GM21619 (cell line): ENCODE measurements around the gene HTRA3.

ENCODE experiments used
- ATAC-seq: cut with Tn5 transposase; IDR thresholded peaks from one replicate; pipeline ENCODE4 v1.9.1; 2021; ENCODE audit not compliant: unreplicated experiment

Gene HTRA3

GRCh38 chr4:8290701-8290970, 21.1 kb downstream of the HTRA3 start:
- ATAC-seq: no peak

GRCh38 chr4:8291036-8291682, 21.6 kb downstream of the HTRA3 start:
- no peak for ATAC-seq

DNA sequence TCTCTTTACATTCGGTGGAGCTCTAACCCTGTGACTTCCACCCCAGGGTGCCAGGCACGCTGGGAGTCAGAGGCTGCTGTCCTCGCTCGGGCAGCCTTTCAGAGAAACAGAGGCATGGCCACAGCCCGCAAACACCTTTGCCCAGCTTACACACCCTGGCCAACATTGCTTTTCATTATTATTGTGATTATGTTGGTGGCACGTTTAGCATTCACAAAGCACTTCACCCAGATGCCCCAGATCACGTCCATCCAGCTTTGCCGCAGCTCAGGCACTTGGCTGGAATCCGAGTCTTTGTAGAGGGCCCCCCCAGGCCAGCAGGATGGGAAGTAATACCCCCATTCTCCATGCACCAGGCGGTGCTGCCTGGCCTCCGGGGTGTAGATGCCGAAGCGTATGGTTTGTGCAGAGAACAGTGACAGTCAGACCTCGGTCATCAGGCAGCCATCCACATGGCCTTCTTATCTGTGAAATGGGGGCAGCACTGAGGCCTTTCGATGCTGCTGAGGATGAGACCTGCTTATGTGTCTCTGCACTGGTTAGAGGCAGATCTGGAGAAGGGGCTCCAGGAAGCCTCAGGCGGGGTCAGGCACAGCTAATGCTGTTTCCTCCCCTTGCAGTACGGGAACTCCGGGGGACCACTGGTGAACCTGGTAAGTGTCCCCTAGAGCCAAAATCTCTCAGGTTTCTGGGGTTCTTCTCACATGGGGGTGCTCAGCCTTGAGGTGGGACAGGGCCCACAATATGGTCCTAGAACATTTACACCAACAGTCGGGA, 22.3 kb downstream of the HTRA3 start:
- ATAC-seq: no peak

DNA sequence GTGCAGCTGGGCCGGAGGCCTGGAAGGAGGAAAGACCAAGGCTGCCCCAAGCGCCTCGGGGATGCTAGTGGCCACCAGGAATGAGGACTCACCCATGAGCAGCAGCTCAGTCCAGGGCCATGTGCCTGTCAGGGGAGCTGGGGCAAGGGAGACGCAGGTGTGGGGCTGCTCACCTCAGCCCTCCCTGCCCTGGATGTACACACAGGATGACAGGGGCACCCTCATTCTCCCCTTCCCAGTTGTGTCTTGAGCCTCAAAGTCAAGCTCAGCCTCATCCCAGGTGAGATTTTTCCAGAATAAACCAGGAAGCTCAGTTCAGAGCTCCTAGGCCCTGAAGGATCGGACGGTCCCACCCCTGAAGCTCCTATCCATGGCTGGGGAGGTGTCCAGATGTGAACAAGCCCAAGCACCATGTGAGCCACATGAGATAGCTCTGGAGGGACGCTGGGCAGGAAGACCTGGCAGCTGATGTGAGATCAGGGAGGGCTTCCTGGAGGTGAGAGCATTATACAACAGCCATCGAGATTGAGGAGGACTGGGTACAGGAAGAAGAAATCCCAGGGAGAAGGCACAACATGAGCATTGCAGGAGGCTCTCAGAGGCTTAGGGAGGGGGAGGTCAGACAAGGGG, 23.0 kb downstream of the HTRA3 start:
- ATAC-seq: no peak

GRCh38 chr4:8293131-8293975, 23.8 kb downstream of the HTRA3 start:
- no peak for ATAC-seq

GRCh38 chr4:8294036-8294435, 24.5 kb downstream of the HTRA3 start:
- ATAC-seq: no peak

DNA sequence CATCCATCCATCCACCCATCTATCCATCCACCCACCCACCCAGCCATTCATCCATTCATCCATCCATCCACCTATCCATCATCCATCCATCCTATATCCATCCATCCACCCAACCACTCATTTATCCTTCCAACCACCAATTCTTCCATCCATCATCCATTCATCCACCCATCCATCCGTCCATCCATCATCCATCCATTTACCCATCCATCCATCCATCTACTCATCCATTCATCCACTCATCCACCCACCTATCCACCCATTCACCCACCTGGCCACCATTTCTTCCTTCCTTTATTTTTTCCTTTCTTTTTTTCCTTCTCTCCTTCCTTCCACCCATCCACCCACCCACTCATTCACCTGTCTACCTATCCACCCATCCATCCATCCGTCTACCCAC, 25.2 kb downstream of the HTRA3 start:
- ATAC-seq: no peak

GRCh38 chr4:8295471-8295870, 25.9 kb downstream of the HTRA3 start:
- no peak for ATAC-seq

- ATAC-seq: no peak
These were observed 26.9 kb downstream of the HTRA3 start for GRCh38 chr4:8296491-8296890.

DNA sequence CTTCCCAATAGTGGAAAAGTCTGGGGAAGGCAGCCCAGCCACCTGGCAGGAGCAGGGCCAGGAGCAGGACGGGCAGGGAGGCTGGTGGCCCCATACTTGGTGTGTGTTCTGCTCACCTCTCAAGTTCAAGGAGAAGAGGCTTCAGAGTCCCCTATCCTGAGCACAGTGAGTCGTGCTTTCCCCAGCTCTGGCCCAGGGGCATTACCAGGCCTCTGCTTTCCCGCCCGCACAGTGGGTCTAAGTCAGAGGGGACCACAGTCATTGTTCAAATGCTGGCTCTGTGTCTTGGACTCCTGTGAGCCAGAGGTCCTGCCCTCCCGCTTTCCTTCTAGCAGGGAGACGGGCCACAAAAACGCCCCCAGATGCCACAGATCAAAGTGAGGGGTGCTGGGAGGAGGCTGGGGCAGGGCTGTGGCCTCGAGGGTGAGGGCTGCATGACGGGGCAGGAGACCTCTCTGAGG, 27.6 kb downstream of the HTRA3 start:
- no peak for ATAC-seq

DNA sequence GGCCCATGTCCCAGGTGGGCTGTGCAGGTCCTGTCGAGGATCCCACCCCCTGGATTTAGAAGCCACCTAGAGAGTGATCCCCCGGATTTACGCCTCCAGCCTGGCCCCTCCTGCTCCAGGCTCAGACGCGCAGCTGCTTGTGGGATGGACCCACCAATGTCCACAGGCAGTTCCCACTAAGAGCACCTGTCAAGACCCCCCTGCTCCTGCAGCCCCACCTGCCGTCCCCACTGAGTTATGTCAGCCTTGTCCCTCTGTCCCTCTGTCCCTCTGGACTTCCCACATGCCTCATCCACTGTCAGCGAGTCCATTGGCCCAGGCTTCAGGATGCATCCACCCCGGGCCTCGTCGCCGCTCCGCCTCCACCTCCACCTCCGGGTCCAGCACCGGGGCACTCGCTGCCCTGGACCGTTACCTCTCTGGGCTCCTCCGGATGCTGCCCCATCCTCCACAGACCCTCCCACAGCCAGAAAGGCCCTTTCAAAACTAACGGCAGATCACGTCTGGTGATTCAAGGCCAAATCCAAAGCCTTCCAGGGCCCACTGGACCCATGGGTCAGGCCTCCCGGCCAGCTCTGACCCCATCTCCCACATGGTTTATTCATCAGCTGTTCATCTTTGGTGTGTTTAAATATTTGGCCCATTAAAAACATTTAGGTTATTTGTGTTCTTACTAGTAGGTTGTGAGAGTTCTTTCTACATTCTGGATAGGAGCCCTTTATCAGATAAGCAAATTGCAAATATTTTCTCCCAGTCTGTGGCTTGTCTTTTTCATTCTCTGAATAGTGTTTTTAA, 28.3 kb downstream of the HTRA3 start:
- no peak for ATAC-seq

DNA sequence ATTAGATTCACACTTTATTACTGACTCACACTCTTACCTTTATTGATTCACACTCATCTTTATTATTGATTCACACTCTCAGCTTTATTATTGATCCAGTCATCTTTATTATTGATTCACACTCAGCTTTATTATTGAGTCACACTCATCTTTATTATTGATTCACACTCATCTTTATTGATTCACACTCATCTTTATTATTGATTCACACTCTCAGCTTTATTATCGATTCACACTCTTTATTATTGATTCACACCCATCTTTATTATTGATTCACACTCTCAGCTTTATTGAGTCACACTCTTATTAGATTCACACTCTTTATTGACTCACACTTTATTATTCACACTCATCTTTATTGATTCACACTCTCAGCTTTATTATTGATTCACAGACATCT, 31.3 kb downstream of the HTRA3 start:
- ATAC-seq: no peak

- ATAC-seq: no peak
These were observed 32.5 kb downstream of the HTRA3 start for GRCh38 chr4:8301851-8302730.

- ATAC-seq: no peak
These were observed 33.5 kb downstream of the HTRA3 start for GRCh38 chr4:8303081-8303480.

GRCh38 chr4:8303485-8304281, 34.1 kb downstream of the HTRA3 start:
- no peak for ATAC-seq

DNA sequence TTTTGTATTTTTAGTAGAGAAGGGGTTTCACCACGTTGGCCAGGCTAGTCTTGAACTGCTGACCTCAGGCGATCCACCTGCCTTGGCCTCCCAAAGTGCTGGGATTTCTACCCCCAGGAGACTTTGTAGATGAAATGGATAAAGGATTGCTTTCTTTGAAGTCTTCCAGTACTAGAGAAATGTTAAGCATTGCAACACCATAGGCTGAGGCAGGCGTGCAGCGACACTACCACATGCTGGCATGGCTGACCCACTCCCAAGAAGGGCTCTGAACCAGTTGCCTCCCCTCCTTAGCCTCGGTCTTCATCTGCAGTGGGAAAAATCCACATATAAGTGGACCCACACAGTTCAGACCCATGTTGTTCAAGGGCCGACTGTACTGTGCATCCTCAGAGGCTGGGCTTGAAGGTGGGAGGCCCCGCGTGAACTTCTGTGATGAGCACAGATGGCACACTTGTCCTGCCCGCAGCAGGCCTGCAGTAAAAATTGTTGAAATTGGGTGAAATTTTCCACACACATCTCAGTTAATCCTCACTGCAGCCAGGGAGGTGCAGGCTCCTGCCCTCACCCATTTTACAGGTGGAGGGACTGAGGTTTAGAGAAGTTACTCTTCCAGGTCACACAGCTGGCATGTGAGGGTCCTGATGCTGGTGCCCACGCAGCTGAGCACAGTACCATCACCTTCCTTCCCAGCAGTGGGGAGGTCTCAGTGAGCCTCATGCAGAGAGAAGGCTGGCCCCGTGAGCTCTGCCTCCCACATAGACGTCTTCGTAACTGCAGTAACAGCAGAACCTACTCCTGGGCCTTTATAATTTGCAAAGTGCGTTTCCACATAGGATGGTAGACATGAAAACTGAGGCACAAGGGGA, 35.5 kb downstream of the HTRA3 start:
- no peak for ATAC-seq

GRCh38 chr4:8305851-8306471, 36.4 kb downstream of the HTRA3 start:
- no peak for ATAC-seq
